ENCODE measurements around the gene IL4. TPM values are rescaled to one million over a fixed set of nuclear protein-coding genes. Genes with fewer than 3 reads are reported as not detected.

IL4 gene
- total RNA-seq, 4 donors from 2014 or later = not detected

DNA sequence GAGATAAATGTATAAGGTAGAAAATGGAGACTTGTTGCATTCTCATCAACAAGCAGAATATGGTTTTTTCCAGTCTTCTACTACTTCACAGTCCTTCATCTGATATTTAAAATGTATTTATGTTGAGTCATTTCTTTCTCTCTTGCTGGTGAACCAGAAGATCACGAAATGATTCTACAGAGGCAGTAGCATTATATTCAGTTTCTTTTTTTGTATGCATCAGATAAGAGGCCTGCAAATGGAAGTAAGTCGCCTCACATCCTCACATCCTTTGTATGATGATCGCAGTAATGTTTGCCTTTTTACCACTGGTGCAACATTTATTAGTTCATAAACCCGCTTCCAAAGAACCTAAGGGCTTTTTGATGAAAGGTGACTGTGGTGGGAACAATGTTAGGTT is 37.9 kb upstream of the IL4 start:
- no peaks in the 10 kb centered on the region for H3K9me3 ChIP-seq
- intact Hi-C loops (cut with DNase I) = no loop called here
- no peak overlapping the region for H3K4me3 ChIP-seq
- H3K36me3 ChIP-seq = peaks cover 4 to 98% (median 18%) of the 10 kb centered on the region in 3 donors
- no peaks in the 10 kb centered on the region for H3K4me1 ChIP-seq
- 65 to 78% methylated on average over 4 of the region's 4 CpGs for WGBS, 2 donors
- DNase-seq = no peak
- TF ChIP-seq CTCF (IDR thresholded peaks at IDR 0.05) (no peak), POLR2A (IDR thresholded peaks at IDR 0.05) (no peak)
- H3K27ac ChIP-seq = no peak overlapping the region
- no peaks in the 10 kb centered on the region for H3K27me3 ChIP-seq

DNA sequence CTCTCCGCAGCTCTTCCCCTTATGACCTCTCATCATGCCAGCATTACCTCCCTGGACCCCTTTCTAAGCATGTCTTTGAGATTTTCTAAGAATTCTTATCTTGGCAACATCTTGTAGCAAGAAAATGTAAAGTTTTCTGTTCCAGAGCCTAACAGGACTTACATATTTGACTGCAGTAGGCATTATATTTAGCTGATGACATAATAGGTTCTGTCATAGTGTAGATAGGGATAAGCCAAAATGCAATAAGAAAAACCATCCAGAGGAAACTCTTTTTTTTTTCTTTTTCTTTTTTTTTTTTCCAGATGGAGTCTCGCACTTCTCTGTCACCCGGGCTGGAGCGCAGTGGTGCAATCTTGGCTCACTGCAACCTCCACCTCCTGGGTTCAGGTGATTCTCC is 36.5 kb upstream of the IL4 start:
- Histone ChIP-seq H3K9me3 (no peaks in the 10 kb centered on the region), H3K4me3 (no peak overlapping the region), H3K4me1 (no peaks in the 10 kb centered on the region), H3K27ac (no peak overlapping the region), H3K36me3 (peaks cover 12 to 98% (median 18%) of the 10 kb centered on the region in 3 donors), H3K27me3 (no peaks in the 10 kb centered on the region)
- intact Hi-C loops (cut with DNase I) = no loop called here
- no peak for TF ChIP-seq CTCF (IDR thresholded peaks at IDR 0.05)
- no peak for TF ChIP-seq POLR2A (IDR thresholded peaks at IDR 0.05)
- DNase-seq = no peak
- WGBS, 2 donors = 89 to 94% methylated on average over 4 of the region's 4 CpGs

DNA sequence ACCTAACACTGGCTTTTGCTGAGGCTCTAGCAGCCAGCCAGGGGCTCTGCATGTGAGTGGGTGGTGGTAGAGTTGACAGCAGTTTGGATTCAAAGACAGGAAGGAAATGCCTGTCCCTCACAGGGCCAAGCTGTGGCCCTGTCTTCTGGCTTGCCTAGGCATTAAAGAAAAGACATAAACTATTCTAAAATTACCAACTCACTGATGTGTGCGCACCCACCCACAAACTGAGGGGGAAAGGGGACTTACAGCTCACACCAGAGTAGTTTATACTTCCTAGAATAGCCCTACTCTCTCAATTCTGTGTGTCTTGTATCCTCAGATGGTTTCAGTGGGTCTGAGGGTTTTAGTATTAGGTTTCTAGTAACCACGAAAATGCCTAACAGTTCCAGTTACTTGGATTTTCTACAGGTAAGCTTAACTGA is 34.1 kb upstream of the IL4 start:
- intact Hi-C loops (cut with DNase I) = no loop called here
- Histone ChIP-seq H3K36me3 (peaks cover 15 to 95% (median 22%) of the 10 kb centered on the region in 3 donors), H3K4me3 (no peak overlapping the region), H3K27ac (no peak overlapping the region), H3K9me3 (no peaks in the 10 kb centered on the region), H3K4me1 (no peaks in the 10 kb centered on the region), H3K27me3 (no peaks in the 10 kb centered on the region)
- TF ChIP-seq CTCF (IDR thresholded peaks at IDR 0.05) (no peak), POLR2A (IDR thresholded peaks at IDR 0.05) (no peak)
- DNase-seq = no peak
- WGBS, 2 donors = 78% methylated on average over 2 of the region's 2 CpGs

DNA sequence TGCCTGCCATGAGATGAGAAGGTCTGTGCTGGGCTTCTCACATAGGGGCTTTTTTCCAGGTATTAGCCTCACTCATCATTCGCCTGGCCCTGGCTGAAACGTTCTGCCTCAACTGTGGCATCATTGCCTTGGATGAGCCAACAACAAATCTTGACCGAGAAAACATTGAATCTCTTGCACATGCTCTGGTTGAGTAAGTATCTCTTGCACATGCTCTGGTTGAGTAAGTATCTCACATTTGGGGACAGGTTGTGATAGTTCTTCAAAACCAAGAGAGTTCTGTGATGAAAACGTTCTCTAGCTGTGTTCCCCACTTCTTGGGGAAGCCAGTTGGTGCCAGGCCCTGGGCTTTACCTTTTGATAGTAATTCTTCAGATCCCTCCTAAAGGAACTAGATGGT is 33.2 kb upstream of the IL4 start:
- intact Hi-C loops (cut with DNase I) = no loop called here
- no peak for TF ChIP-seq CTCF (IDR thresholded peaks at IDR 0.05)
- no peak for TF ChIP-seq POLR2A (IDR thresholded peaks at IDR 0.05)
- WGBS, 2 donors = 71 to 80% methylated on average over 2 to 4 of the region's 4 CpGs
- H3K4me3 ChIP-seq = no peak overlapping the region
- no peaks in the 10 kb centered on the region for H3K4me1 ChIP-seq
- no peaks in the 10 kb centered on the region for H3K9me3 ChIP-seq
- no peaks in the 10 kb centered on the region for H3K27me3 ChIP-seq
- no peak overlapping the region for H3K27ac ChIP-seq
- peaks cover 15 to 94% (median 22%) of the 10 kb centered on the region in 3 donors for H3K36me3 ChIP-seq
- DNase-seq = no peak

DNA sequence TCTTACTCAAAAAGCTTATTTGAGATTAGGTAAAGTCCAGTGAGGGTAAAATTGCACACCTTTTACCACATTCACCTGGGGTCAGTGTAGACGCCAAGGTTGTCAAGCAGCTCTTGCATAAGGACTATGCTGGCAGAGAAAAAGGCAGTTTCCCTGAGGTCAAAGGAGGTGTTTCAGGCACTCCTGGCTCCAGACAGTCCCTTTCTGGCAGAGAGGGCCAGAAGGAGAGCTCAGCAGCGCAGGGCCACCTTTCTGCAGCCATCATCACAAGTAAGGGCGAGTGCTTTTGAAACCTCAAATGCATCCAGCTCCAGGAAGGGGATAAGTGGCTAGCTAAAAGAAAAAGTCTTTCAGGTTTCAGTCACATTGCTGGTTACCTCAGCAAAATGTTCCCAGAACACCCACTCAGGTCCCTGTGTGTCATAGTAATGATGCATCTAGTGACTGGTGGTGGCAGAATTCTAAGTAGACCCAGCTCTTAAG is 32.5 kb upstream of the IL4 start:
- DNase-seq = no peak
- no peak for TF ChIP-seq POLR2A (IDR thresholded peaks at IDR 0.05)
- no peak for TF ChIP-seq CTCF (IDR thresholded peaks at IDR 0.05)
- H3K4me1 ChIP-seq = no peaks in the 10 kb centered on the region
- H3K27me3 ChIP-seq = no peaks in the 10 kb centered on the region
- H3K27ac ChIP-seq = no peak overlapping the region
- H3K36me3 ChIP-seq = peaks cover 15 to 87% (median 22%) of the 10 kb centered on the region in 3 donors
- intact Hi-C loops (cut with DNase I) = no loop called here
- no peaks in the 10 kb centered on the region for H3K9me3 ChIP-seq
- 84 to 100% methylated on average over 3 of the region's 3 CpGs for WGBS, 2 donors
- H3K4me3 ChIP-seq = no peak overlapping the region

Measured in esophagus squamous epithelium (tissue), 5 donors.